Jurkat, Clone E6-1 (cell line): ENCODE data around the gene CELSR1.
A peak's percentile ranks its signal among the peaks of the same experiment; 100 is the strongest.

ENCODE experiments used
- DNase-seq: peaks from one replicate; pipeline ENCODE4 v3.0.0-alpha.2; 2011; ENCODE audit warnings: low read depth, low spot score
- H3K4me3 ChIP-seq: 2 replicates; pipeline ENCODE4 v1.5.1; 2011; ENCODE audit warnings: mild to moderate bottlenecking, low read length, control low read depth, moderate library complexity

CELSR1 gene

DNA sequence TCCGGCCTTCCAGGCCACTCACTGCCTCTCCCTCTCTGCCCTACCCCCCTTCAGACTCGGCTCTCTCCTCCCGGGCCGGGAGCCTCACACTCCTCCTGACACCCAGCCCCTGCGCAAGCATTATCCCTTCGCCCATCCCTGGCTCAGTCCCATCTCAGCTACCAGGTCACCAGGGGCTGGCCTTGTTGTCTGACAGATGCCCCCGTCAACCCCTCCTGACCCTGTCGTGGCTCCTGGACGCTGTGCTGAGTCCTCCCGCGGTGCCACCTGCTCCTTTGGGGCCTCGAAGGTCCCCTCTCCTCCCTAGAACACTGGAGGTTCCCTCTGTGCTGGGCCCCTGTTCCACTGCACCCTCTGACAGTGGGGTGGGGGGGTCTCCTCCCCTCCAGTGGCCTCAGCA lies 169.0 kb downstream of the CELSR1 start:
- no peak overlapping the region for H3K4me3 ChIP-seq
- DNase-seq: no peak

DNA sequence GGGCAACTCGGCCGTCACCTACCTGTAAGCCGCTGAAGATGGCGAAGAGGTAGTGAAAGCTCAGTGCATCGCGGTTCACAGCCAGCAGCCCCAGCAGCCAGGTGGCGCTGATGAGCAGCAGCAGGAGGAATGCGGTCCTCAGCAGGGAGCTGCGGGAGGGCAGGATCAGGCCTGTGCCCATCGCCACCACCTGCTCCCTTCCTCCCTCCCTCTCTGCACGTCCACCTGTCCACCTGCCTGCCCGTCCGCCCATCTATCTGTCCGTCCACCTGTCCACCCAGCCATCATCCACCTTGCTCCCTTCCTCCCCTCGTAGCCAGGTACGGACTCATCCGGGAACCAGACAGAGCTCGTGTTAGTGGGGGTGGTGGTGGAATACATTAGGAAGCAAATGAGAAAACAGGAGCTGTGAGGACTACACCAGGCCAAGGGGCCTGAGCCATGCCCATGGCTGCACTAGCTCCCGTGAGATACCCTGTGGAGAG lies 169.7 kb downstream of the CELSR1 start:
- H3K4me3 ChIP-seq: no peak overlapping the region
- DNase-seq: peak; percentile 17

DNA sequence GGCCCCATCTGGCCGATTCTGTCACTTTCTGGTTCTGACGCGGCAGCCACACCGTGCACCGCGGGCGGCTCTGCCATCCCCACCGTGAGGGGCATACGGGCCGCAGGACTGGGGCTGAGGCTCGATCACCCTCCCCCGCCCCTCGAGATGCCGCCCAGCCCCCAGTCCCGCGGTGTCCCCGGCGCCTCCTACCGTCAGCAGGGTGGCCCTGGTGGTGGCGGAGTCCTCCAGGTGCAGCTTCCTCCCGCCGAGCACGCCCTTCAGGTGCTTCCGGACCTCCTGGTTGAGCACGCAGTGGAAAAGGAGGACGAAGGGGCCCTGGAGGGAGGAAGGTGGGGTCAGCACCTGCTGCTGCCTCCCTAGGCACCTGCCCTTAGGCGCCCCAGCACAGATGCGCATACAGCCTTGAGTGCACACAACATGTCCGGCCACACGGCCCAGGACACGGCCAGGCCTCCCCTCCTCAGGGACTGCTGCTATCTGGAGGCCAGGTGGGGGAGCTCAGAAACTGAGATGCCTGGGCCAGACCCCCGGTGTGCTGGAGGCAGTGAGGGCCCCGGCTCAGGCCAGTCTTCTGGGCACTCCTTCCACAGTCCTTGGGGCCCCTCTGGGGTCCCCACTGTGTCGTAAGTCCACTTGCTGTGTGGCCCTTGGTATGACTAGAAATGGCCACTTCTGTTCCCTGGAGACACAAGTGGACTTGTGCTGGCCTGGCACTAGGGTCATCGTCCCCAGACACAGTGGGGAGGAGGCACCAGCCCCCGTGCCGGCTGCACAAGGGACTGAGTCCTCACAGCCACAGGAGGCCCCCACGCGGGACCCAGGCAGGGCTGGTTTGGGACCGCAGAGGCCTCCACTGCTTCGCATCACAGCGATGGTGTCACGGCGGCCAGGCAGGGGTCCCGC lies 170.4 kb downstream of the CELSR1 start:
- H3K4me3 ChIP-seq: no peak overlapping the region
- DNase-seq: peak; percentile 17

DNA sequence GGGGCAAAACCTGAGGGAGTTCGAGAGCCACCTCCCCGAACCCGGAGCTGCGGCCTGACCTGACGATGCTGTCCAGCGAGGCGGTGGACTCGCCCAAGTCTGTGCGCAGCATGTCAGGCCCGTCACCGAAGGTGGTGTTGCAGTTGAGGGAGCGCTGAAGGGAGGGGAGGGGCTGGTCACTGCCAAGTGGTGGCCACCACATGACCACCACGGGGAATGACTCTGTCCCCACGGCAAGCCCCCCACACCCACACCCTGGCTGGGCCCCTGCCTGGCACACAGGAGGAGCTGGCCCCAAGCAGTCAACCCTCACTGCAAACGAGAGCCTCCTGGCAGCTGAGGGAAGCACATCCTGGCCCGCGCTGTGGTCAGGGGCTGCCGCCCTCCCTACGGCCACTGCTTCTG lies 171.1 kb downstream of the CELSR1 start:
- no peak overlapping the region for H3K4me3 ChIP-seq
- DNase-seq: no peak

DNA sequence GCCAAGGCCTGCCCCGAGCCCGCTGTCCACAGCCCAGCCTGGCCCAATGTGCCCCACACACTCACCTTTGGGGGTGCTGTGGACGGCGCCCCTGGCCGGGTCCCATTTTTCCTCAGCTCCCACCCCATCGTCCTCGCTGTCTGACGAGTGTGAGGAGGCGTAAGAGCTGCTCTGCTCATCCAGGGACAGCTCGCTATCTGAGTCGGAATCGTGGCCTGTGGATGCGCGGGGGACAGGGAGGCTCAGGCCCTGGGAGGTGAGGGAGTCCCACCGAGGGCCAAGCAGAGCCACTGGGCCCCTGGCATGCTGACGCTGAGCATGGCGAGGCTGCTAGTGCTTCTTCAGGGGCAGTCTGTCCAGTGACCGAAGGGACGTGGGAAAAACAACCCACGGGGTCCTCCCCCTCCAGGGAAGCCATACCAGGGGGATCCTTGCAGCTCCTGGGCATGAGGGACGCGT lies 172.2 kb downstream of the CELSR1 start:
- no peak overlapping the region for H3K4me3 ChIP-seq
- DNase-seq: no peak

DNA sequence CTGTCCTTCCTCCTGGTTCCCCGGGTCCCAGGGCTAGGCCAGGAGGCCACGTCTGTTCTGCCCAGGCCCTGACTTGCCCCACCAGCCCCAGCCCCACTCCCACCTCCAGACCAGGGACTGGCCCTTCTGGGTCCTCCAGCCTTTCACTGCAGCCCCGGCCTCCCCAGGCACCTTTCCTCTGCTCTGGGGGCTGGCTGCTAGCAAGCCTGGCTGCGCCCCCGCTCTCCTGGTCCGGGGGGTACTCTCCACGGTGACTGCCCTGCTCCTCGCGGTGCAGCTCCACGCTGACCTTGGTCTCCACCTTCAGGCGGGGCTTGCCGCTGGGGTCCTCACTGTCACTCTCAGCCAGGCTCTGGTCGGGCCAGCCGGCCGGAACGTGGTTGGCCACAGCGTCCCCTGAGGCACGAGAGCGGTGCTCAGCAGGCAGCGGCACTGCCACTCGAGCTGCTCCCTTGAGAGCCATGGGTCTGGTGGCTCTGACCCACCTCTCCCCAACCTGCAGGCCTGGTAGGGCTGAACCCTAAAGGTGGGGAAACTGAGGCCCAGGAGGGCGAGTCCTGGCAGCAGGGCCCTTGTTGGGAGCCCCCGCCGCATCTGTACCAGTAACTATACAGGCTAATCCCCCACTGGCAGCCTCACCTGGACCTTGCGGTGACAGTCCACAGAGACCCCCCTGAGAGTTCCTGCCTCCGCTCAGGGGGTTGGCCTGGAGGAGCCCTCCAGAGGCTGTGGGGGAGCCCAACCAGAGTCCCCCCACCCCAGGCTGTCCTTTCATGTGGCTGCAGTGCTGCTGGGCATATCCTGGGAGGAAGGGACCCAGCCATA lies 172.9 kb downstream of the CELSR1 start:
- DNase-seq: no peak
- no peak overlapping the region for H3K4me3 ChIP-seq

DNA sequence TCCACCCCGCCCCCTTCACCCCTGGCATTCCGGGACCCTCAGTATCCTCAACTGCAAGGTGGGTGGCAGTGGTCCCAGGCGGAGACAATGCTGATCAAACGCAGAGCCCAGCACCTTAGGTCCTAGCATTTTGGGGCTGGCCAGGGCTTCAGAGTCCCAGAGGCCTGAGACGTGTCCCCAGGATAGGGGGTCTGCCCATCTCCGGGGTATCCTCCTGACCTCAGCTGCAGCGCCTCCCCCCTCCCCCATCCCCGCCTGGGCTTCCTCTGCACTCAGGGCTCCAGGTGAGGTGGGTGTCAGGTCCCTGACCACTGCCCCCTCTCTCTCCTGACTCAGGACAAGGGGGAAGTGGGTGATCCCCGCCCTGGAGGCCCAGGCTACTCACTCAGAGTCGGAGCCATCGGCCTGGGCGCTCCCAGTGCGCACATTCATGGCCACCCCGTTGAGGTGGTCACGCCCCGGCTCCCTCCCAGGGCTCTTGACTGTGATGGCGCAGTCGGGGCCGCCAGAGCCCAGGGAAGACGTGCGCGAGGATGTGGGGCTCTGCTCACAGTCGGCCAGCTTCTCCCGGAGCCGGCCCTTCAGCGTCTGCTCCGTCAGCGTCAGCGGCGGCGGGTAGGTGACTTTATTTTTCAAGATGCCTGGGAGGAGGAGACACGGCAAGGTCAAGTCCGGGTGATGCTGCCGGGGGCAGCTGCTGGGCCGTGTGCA lies 173.7 kb downstream of the CELSR1 start:
- H3K4me3 ChIP-seq: no peak overlapping the region
- DNase-seq: no peak

DNA sequence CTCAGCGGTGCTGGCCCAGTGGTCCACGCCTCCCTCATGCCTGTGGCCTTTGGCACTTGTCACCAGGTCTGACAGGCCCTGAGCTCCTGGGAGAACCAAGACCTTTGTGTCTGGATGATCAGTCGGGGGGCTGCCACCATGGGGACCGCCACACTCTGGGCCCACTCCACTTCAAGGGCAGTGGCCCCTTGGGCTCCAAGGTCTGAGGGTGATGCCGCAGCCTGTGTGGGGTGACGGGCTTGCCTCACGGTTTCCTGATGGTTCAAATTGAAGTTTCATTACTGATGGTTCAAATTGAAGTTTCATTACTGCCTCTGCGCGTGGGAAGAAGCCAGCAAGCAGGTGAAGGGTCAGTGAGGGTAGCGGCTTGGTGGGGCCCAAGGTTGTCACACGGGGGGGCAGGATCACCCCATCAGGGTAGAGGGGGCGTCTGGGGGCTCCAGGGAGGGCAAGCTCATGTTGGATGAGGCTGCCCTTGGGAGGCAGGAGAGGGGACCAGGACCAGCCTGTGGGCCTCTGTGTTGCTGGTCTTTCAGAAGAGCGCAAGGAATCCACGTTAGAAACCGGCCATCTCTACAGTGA lies 174.4 kb downstream of the CELSR1 start:
- no peak overlapping the region for H3K4me3 ChIP-seq
- no peak for DNase-seq

DNA sequence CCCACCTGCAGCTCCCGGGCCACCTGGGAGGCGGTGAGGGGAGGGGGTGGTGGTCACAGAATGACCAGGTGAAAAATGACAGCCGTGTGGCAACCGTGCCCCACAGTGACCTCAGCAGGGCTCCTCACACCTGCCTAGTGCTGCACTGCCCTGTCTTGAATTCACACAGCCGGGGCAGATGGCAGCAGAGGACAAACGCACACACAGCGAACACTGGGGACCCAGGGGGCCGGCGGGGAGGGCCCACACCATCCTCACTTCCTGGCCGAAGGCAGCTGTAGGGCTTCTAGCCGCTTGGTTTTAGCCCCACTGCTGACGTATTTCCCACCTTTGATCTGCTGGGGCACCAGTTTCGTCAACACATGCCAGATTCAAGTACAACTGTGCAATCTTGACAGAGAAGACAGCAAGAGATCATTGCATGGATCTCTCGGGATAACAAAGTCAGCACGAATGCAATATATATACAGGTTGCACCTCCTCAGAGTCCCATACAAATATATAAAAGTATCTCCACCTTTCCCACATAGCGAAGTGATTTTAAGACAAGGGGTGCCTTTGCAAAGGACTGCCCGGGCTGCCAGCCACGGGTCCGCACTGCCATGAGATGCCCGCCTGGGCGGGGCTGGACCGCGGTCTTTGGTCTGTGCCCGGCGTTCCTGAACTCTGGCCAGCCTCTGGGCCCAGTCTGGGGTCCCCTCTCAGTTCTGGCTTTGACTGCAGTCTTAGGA lies 175.1 kb downstream of the CELSR1 start:
- H3K4me3 ChIP-seq: no peak overlapping the region
- DNase-seq: no peak

DNA sequence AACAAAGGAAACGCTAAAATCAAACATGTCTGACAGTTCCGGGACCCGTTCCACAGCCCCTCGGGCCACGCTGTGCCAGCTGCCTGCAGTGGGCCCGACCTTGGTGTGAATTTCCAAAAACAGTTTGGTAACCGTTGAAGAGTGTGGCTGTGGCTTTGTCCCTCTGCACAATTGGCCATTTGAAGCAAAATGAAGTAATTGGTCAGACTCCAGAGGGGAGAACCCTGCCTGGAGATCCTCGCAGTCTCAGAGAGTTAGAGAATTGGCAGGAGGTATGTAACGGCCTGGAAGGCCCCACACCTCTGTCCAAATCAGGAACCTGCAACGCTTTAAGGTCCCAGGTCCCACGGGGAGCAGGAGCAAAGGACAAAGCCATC lies 175.6 kb downstream of the CELSR1 start:
- no peak for DNase-seq
- H3K4me3 ChIP-seq: no peak overlapping the region

DNA sequence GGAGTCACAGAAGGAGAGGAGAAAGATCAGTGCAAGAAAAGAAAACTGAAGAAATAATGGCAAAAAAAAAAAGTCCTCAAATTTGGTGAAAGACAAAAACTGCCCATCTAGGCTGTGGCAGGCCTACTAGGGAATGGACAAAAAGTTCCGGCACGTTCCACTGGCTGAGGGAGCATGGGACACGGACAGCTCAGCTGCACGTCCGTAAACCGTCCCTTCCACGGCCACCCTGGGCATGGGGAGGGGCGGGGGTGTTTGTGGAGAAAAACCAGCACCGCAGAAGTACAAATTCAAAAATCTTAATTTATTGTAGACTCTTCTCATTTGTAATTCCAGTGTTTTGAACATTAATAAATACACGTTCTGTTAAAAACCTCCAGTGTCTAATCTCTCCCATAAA lies 176.5 kb downstream of the CELSR1 start:
- no peak overlapping the region for H3K4me3 ChIP-seq
- no peak for DNase-seq

DNA sequence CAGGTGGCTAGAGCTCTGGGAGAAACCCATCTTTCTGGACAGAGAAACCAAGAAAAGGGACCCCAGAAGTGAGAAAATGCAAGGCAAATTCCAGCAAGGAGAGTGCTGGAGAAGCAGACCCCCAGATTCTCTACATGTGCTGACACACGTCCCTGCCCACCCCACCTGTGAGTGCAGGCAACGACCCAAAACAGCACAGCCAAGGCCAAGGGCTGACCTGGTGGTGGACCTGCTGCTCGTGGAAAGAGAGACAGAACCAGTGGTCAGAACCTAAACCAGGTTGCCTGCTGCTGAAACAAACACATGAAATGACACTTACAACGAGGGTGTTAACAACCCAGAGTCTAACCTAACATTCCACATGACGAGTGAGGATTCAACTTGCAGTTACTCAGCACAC lies 177.3 kb downstream of the CELSR1 start:
- H3K4me3 ChIP-seq: no peak overlapping the region
- no peak for DNase-seq

DNA sequence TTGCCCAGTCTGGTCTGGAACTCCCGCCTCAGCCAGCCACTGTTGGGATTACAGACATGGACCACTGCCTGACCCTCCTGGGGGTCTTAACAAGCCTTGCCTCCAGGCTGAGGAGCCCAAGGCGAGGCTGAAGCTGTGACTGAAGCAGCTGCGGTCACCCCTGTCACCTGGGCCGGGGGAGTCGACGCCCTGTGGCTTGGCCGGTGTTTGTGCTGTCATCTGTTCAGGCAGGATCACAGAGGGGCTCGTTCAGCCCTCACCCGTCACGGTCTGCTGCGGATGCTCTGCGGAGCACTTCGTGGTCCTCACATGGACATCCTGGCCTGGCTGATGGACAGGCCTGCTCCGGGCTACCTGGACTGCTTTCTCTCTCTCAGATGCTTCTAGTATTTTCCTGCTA lies 178.1 kb downstream of the CELSR1 start:
- H3K4me3 ChIP-seq: no peak overlapping the region

DNA sequence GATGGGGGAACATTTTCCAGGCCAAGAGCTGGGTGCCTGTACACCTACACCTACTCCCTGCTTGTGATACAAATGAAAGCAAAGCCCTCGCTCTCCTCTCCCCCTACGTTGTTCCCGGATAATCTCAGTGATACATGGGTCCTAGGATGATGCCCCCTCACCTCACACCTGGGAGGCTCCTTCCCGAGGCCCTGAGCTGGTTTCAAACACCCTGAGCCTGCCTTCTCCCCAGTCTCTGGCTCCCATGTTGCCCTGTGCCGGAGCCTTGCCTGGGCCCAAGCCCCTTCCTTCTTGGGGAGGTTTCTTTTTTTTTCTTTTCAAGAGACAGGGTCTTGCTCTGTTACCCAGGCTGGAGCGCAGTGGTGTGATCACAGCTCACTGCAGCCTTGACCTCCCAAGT lies 178.7 kb downstream of the CELSR1 start:
- DNase-seq: no peak
- no peak overlapping the region for H3K4me3 ChIP-seq

More for the DNA sequence above, 178.1 kb downstream of the CELSR1 start:
- DNase-seq: no peak

DNA sequence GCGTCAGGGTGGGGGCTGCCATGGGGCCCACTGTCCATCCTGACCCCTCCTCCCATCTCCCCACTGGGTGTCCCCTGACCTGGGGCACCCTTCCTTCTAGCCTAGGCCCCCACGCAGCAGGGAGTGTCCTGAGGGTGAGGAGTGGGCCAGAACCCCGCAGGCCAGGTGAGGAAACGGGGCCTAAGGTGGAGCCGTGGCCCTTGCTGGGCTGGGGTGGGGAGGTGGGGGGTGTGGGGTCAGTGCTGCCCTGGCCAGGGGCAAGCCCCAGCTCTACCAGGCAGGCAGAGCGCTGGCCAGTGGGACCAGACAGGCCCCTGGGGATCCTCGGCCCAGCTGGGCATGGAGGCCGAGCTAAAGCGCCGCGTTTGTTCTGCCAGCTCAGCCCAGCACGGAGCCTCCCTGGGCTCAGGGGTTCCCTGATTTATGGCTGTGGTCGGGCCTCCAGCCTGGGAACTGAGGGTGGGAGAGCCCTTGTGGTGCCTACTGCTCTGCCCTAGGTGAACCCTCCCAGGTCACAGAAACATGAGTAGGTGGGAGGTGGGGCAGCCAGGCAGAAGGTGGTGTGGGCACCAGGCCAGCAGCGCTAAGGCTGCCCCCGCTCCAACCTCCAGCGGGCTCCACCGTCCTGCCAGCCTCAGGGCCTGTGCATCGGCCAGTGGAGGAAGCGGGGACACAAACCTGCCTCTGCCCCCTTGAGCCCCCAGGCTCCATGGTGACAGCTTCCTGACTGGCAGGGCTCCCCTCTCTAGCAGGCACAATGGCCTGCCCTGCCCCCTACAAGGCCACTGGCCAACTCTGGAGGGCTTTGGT lies 179.5 kb downstream of the CELSR1 start:
- no peak for DNase-seq

DNA sequence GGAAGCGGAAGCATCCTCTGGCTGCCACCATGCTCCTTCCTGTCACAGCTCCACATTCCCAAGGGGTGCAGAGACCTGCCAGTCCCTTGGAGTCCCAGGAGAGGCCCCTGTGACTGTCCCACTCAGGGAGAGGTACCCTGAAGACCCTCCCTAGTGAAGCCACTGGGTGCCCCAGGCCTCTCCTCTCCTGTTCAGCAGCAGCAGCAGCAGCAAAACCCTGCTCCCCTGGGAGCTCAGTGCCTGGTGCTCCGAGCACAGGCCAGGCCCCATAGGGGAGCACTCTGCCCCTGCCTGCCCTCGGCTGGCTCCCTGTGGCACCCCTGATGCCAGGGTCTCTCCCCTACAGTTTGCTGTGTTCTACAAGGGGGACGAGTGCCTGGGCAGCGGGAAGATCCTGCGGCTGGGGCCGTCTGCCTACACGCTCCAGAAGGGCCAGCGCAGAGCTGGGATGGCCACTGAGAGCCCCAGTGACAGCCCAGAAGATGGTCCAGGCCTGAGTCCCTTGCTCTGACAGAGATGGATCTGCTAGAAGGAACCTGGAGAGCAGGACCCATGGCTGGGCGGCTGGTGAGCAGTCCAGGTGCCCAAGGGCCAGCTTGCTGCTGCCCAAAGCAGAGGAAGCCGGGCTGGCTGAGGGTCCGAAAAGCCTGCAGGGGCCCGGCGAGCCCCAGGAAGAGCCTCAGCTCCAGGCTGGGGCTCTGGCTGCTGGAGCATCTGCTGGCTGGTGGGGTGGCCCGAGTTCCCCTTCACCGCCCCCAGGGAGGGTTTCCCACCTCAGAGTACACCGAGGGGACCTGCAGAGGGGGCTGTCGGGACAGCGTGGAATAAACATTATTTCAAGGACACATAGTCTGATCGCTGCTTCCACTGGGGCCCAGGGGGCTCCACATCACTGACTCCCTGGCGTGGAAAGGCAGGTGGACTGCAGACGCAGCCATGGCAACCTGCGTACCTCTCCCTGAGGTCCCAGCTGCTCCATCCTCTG lies 180.6 kb downstream of the CELSR1 start:
- no peak overlapping the region for H3K4me3 ChIP-seq
- no peak for DNase-seq

More for the DNA sequence above, 179.5 kb downstream of the CELSR1 start:
- H3K4me3 ChIP-seq: no peak overlapping the region
